SIG-M5 treated with dmso at 0.1 percent for 504 hours (cell line): ENCODE measurements around the gene SCN5A.

ENCODE experiments used
- DNase-seq: peaks from one replicate; lab custom pipeline; 2025; ENCODE audit not compliant: unreplicated experiment; lab: John Stamatoyannopoulos, UW

The SCN5A gene

DNA sequence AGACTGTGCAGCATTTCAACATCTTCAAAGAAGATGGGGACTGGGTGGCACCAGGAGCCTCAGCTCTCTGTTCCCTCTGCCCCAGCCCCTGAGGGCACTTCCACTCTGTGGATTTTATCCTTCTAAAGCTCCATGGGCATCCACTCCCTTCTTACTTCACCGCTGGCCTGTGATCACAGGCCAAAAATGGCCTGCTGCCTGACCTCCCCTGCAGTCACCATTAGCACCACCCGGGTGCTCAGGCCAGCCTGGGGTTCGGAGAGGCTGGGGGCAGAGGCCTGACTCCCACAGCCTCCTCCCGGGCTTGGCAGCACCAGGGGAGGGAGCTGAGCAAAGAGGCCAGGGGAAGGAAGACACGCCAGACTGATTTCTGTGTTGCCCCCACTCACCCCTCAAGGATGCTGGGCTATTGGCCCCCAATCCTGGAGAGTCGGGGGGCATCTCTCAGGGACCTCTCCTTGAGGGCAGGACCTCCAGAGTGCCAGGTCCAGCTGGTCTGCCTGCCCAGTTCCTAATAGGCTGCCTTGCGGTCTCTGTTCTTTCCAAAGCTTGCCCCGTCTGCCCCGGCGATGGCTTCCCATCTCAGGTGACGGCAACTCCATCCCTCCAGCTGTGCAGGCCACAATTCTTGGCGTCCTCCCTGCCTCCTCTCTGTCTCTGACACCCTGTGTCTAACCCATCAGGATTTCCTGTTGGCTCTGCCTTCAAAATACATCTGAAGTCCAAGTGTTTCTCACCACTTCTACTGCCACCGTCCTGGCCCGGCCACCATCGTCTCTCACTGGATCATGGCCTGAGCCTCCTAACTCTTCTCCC lies 86.2 kb downstream of the SCN5A start:
- no peak for DNase-seq

- no peak for DNase-seq
Measured at GRCh38 chr3:38562467-38562925, 87.0 kb downstream of the SCN5A start.

DNA sequence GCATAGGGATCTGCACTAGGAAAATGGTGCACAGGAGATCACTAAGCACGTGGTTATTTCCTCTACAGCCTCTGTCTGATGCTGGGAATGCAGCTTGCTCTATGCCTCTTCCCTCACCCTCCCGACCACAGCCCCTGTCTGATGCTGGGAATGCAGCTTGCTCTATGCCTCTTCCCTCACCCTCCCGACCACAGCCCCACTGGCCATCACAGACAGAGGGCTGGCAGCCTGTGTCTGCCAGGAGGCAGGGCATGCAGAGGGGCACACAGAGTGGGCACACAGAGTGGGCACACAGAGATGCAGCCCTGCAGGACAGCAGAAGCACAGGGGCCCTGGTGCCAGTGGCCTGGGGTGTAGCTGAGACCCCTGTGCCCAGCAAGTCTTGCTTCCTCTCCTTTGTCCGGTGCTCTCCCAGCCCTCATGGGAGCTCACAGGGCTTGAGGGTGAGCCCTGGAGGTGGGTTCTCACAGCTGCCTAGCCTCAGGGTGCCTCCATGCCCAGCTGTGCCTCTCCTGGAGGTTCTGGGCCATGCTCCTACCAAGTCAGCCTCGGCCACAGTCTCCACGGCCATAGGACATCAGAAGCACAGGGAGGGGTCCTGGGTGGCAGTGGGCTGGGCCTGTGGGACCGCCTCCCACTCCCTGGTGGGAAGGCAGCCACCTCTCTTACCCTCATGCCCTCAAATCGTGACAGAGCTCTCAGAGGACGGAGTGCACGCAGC lies 87.6 kb downstream of the SCN5A start:
- DNase-seq = no peak

DNA sequence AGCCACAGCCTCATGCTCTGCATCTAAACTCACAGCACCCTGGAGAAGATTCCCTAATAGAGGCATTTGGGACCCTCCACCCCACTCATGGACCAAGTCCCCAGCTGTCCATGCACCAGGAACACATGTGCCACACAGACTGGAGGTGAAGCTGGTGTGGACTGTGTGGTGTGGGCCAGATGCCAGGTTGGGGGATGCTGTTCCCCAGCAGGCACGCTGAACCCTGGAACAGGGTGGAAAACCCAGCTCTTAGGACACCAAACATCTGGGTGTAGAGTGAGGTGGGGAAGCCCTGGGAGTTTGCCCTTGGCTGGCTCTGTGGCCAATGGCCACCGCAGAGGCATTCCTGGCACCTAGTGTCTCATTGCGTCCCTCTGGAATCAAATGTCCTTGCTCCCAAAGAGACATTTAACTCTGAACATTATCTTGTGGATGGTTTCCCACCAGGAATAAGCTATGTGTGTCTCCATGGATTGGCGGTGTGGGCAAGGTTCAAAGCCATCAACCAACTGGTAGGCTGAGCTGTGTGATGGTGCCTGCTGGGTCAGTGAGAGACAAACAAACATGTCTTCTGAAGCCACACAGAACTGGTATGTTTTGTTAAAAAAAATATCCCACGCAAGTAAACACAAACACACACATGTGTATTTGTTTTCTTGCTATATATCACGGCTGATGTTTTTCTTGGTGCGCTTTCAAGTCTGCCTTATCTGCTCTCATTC lies 88.3 kb downstream of the SCN5A start:
- DNase-seq = no peak

GRCh38 chr3:38560284-38560683 lies 89.2 kb downstream of the SCN5A start:
- DNase-seq = no peak

DNA sequence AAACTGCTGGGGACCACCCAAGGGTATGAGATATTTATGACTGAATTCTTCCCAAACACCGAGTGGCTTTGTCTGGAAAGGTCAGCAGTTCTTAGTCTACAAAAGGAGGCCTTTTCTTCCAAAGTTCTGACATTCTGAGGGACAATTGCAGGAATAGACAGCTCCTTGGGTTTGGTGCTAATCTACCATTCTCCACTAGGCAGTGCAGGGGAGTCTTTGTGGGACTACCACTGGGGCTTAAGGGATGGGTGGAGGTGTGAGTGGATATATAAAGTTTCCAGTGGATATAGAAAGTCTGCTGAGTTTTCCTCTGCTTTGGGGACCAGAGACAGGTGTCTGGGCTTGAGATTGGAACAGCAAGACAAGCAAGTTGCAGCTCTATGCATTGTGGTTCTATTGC lies 90.6 kb downstream of the SCN5A start:
- no peak for DNase-seq

DNA sequence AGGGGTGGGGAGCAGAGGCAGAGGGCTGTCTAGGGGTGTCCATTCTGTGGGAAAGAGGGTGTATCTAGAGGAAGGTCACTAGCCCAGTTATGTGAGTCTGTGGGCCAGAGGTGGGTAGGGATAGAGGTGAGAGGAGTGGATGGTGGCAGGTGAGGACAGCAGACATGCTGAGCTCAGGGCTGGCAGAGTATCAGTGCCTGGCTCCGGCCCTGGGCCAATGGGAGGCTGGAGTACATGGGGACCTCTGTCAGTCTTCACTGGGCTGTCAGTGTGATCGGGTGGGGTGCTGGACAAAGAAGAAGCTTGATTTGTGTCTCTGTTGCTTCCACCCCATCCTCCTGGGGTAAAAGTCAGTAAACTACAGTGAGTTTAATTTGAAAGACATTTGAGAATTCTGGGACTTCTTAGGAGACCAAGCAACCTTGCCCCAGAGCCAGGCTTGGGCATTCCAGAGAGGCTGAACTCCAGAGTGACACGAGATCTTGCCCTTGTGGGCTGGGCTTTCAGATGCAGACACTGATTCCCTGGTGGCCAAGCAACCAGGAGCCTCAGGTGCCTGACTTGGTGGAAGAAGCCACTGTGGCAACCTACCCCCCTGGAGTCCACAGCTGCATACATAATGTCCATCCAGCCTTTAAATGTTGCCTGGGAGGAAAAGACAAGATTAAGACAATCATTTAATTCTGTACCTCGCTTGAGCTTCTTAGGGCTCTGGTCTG lies 92.7 kb downstream of the SCN5A start:
- DNase-seq = no peak

DNA sequence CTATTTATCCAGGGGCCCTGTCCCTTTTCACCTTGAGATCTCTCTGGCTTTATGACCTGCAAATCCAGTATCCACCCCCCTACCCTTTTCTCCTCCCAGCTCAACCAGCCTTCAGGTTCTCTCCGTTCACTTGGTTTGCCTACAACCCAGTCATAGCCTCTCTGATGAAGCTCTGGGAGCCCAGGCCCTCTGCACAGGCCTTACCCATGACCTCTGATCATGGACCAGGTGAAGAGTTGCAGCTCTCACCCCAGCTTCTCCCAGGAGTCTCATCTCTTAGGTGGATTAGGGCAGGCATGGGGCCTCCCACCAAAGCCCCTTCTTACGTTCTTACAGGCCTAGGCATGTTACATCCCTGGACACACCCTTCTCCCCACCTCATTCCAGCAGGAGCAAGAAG lies 93.6 kb downstream of the SCN5A start:
- DNase-seq = no peak

DNA sequence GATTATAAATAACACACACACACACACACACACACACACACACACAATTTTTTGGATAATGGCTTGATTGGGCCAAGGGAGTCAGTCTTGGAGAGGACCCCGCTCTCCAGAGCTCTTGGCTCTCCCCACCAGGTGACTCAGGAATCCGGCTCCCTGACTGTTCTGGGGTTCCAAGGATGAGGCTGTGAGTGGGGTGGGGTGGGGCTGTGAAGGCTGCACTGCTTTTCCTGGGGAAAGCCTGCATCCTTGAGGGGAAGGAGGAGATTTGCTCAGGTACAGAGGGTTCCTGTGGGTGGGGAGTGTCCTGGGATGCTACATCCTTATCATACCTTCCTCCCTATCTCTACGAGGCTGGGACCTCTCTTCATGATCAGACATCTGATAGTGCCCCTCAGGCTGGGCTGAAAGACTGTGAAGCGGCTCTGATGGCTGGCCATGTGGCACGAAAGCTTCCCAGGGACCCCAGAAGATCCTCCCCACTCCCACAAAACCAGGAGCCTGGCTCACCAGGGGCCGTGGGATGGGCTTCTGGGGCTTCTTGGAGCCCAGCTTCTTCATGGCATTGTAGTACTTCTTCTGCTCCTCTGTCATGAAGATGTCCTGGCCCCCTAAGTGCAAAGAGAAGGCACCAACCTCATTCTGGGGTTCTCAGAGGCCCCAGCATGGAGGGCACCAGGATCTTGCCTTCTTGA lies 94.2 kb downstream of the SCN5A start:
- no peak for DNase-seq

DNA sequence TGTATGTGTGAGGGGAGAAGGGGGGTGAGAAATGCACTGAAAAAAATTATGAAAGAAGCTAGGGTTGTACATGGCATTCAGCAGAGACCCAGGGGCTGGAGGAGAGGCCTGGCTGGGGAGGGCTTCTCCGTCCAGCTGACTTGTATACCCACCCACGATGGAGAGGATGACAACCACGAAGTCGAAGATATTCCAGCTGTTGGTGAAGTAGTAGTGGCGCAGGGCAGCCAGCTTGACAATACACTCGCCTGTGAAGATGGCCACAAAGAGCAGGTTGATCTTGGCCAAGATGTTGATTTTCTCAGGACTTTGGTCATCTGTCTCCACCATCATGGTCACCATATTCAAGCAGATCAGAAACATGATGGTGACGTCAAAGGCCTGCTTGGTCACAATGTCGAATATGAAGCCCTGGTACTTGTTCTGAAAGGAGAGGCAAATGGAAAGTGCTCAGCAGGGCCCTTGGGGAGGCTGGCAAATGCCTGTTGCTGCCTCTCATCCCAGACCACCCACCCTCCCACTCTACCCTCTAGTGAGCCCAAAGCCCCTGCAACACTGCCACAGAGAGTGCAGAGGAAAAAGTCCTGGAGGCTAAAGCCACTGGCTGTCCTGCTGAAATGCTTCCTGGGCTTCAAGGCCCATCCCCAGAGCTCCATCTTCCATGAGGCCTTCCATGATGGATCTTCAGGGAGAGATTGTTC lies 95.2 kb downstream of the SCN5A start:
- no peak for DNase-seq

DNA sequence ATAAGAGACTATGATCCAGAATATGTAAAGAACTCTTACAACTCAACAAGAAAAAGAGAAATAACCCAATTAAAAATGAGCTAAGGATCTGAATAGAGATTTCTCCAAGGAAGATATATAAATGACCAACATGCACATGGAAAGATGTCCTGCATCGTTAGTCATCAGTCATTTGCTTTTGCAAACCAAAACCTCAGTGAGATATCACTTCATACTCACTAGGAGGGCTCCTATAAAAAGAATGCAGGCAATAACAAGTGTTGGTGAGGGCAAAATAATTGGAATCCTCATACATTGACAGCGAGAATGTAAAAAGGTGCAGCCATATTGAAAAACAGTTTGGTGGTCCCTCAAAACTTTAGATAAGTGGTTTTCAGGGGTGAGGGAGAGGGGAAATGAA lies 96.4 kb downstream of the SCN5A start:
- DNase-seq = no peak

DNA sequence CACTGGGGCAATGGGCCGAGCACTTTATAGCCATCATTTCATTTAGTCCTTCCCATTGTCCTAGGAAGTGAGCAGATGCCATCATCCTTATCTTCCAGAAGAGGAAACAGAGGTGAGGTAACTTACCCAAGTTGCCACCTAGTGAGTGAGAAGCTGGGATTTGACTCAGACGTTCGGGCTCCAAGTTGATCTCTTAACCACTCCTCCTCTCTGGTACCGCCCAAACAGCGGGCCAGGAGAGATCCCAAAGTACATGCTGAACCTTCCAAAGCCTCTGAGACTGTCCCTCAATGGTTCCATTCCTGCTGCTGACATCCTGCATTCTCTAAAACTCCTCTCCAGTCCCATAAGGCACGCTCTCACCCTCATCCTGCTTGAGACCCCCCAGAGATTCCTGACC lies 97.1 kb downstream of the SCN5A start:
- DNase-seq = no peak

DNA sequence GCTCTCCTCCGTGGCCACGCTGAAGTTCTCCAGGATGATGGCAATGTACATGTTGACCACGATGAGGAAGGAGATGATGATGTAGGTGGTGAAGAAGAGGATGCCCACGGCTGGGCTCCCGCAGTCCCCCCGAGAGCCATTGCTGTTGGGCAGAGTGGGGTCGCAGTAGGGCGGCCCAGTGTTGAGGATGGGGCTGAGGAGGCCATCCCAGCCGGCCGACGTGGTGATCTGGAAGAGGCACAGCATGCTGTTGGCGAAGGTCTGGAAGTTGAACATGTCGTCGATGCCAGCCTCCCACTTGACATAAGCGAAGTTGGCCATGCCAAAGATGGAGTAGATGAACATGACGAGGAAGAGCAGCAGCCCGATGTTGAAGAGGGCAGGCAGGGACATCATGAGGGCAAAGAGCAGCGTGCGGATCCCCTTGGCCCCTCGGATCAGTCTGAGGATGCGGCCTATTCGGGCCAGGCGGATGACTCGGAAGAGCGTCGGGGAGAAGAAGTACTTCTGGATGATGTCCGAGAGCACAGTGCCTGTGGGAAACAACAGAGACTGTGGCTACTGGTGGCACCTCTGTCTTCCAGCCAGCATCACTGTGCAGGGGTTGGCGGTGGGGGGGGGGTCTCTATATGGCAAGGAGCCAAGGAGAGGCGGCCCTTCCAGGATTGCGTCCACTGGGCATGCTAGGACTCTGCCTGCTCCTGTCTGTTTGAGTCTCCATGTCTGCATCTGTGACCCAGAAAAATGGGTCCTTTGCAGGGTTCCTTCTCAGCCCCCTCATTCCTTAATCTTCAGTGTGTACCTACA lies 98.3 kb downstream of the SCN5A start:
- no peak for DNase-seq

DNA sequence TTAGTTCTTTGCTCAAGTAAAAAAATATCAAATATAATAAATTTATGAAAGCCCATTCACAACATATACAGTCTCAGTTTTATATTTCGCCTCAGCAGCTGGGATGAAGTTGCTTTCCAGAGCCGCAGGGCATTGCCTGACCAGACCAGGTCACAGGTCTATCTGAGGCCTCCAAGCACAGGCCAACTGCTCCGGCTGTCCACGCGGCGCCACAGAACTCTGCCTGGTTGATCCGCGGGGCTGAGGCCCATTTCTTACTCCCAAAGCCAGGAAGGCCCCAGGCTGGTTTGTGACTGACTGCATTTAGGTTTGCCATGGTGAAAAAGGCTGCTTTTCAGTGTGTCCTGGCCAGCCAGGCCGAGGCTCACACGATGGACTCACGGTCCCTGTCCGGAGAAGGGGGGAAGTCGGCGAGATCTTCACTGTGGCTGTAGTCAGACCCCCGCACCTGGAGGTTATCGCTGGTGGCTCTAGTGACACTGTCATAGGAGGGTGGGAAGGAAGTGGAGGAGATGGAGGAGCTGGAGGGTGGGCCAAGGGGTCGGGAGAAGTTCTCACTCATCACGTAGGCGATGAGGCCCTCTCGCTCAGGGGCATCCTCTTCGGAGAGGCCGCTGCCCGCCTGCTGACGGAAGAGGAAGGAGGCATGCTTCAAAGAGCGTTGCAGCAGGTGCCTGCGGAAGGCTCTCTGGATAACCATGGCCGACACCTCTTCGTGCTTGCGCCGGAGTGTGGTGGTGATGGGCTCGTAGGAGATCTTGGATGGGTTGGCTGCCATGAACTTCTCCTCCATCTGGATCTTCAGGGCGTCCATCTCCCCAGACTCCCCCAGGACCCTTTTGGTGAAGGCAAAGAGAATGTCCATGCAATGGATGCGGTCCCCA lies 99.3 kb downstream of the SCN5A start:
- no peak for DNase-seq

GRCh38 chr3:38549486-38549885 lies 100.0 kb downstream of the SCN5A start:
- DNase-seq = no peak

- no peak for DNase-seq
Measured at GRCh38 chr3:38549082-38549481, 100.4 kb downstream of the SCN5A start.

DNA sequence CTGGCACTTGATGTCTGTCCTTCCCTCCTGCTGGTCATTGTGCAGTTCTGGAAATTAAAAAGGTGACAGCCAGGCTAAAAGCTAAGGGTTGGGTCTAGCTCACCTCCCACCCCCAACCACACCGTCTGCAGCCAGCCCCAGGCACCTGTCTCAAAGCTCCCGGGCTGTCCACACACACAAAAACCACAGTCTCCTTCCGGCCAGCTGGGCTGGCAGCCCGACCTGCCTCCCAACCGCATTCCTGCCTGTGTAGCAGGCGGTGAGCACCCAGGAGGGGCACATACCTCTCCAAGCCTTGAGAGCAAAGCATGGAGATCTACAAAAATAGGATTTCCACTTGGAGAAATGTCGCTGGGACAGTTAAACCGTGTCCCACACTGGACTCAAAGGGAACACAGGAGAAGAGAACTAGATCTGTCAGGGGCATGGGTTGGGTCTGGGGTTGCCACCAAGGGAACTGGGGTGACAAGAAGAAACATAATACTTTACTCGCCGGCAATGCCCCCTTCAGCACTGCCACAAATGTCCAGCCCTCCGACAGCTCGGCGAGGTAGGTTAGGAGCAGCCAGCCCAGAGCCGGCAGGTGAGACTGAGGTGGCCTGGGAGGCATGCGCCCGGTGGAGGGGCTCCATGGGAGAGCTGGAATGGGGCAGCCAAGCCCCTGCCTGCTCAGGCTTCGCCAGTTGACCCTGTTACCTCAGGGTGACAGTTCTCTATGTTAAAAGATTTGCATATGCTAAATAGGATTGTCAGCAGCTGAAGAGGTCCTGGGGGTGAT lies 101.1 kb downstream of the SCN5A start:
- no peak for DNase-seq
